ENCODE measurements around the gene TUBB2A. TPM values are rescaled to one million over a fixed set of nuclear protein-coding genes. Genes with fewer than 3 reads are reported as not detected.
A peak's percentile ranks its signal among the peaks of the same experiment; 100 is the strongest.

TUBB2A gene
- 21.5 to 25.5 TPM (median 24.3 TPM) in 3 replicates for total RNA-seq

DNA sequence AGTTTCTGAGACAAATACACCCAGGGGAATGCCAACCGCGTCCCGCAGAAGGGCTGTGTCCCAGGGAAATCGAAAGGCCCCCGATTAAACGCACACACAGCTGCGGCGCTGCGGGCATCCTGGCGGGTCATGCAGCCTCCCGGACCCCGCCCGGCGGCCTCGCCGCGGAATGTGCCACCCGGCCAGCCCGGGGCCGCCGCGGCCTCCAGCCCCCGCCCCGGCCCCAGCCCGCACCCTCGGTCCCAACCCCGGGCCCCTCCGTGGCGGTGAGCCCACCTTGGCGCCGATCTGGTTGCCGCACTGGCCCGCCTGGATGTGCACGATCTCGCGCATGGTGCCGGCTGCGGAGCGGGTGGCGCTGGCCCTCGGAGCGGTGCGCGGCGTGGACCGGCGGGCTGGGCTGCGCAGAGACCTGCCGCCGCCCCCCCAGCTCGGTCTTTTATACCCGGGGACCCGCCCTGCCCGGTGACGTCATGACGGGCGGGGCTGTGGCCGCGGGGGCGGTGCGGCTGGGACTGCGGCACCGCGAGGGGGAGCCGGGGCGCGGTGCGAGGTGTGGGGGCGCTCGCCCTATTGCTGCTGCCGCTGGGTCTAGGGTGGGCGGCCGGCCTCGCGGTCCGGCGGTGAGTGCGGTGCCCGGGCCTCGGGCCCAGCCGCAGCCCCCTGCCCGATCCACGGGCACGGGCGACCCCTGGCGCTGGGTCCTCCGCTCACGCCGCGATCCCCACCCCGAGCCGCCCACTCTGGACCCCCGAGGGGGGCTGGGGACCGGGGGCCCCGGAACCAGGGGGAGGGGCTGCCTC lies at the start of gene TUBB2A:
TSS of gene TUBB2A (minus strand) at position 414 of the 803 bp plus-strand sequence. CDS start at position 333, 81 bp downstream.
- peaks cover 21% of the 10 kb centered on the region for H3K4me1 Mint-ChIP-seq
- peaks cover 42% of the 10 kb centered on the region for H3K27me3 Mint-ChIP-seq (ENCODE audit: low read depth)
- peaks cover 7% of the 10 kb centered on the region for H3K36me3 Mint-ChIP-seq
- TF ChIP-seq CTCF (IDR thresholded peaks at IDR 0.05; ENCODE audit: unreplicated experiment), result no peak
- H3K4me3 Mint-ChIP-seq, result peak within 1 kb of the TSS; percentile 81
- peak within 1 kb of the TSS; percentile 54 for H3K27ac Mint-ChIP-seq
- no peaks in the 10 kb centered on the region for H3K9me3 Mint-ChIP-seq
- peak; percentile 76 to 87 for DNase-seq (ENCODE audit: low spot score in 2 of 2, unreplicated experiment in 2 of 2)

- peaks cover 14% of the 10 kb centered on the region for H3K4me1 Mint-ChIP-seq
- TF ChIP-seq CTCF (IDR thresholded peaks at IDR 0.05; ENCODE audit: unreplicated experiment), result no peak
- H3K36me3 Mint-ChIP-seq, result no peaks in the 10 kb centered on the region
- H3K9me3 Mint-ChIP-seq, result peaks cover 12% of the 10 kb centered on the region
- DNase-seq (ENCODE audit: low spot score in 2 of 2, unreplicated experiment in 2 of 2), result no peak
- no peak overlapping the region for H3K27ac Mint-ChIP-seq
- peaks cover 9% of the 10 kb centered on the region for H3K27me3 Mint-ChIP-seq (ENCODE audit: low read depth)
- no peak overlapping the region for H3K4me3 Mint-ChIP-seq
These were observed 49.1 kb upstream of the TUBB2A start for GRCh38 chr6:3206339-3207015.

DNA sequence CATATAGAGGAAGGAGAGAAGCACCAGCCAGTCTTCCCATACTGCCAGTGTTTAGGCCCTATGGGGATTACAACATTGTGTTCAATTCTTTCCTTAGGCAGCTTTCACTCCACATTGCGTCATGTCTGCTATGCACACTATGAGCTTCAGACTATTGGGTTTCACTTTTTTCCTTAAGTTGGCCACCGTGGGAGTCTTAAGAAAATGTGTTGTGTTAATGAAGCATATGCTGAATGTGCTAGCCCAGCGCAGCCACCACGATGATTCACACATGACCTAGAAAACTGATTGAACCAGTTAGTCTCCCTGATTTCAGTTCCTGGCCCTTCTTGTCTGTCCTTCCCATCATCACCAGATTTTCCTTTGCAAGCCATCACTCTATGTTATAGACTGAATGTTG lies 48.6 kb upstream of the TUBB2A start:
- no peaks in the 10 kb centered on the region for H3K36me3 Mint-ChIP-seq
- H3K4me3 Mint-ChIP-seq, result no peak overlapping the region
- H3K4me1 Mint-ChIP-seq, result peaks cover 14% of the 10 kb centered on the region
- TF ChIP-seq CTCF (IDR thresholded peaks at IDR 0.05; ENCODE audit: unreplicated experiment), result no peak
- H3K9me3 Mint-ChIP-seq, result peaks cover 12% of the 10 kb centered on the region
- H3K27me3 Mint-ChIP-seq (ENCODE audit: low read depth), result peaks cover 8% of the 10 kb centered on the region
- DNase-seq (ENCODE audit: low spot score in 2 of 2, unreplicated experiment in 2 of 2), result no peak
- no peak overlapping the region for H3K27ac Mint-ChIP-seq

- Mint-ChIP-seq H3K27me3 (ENCODE audit: low read depth) (peaks cover 8% of the 10 kb centered on the region), H3K4me1 (peaks cover 14% of the 10 kb centered on the region), H3K27ac (no peak overlapping the region), H3K9me3 (peaks cover 18% of the 10 kb centered on the region), H3K36me3 (no peaks in the 10 kb centered on the region), H3K4me3 (no peak overlapping the region)
- no peak for TF ChIP-seq CTCF (IDR thresholded peaks at IDR 0.05; ENCODE audit: unreplicated experiment)
- DNase-seq (ENCODE audit: low spot score in 2 of 2, unreplicated experiment in 2 of 2), result no peak
These were observed 47.6 kb upstream of the TUBB2A start for GRCh38 chr6:3204921-3205320.

DNA sequence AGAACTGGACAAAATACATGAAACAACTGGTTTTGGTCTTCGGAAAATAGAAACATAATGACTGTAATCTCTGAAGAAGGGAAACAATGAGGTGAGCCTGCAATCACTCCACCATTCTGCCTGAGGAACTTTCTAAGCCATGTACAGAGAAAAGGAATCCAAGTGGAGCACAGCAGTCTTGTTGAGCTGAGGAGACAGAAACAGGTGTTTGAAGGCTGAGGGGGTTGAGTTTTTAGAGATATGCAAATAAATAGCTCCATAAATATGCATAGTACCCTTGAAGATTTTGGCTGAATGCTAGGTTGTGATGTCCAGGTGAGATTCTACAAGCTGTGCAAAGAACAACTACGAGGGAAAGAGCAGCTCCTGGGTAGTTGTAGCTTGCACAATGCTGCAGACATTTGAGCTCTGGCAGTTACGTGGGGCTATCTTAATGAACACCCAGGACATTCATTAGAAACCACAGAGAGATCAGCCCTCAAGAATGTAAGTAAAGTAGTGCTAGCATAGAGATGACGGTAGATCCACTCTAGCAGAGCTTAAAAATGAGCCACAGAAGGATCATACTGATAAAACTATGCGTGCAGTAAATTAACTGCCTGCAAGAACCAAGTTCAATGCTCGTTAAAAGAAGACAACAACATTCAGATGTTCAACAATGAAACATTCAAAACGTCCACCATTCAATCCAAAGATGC lies 45.8 kb upstream of the TUBB2A start:
- Mint-ChIP-seq H3K4me3 (no peak overlapping the region), H3K9me3 (peaks cover 25% of the 10 kb centered on the region), H3K36me3 (no peaks in the 10 kb centered on the region), H3K4me1 (peaks cover 3% of the 10 kb centered on the region), H3K27me3 (ENCODE audit: low read depth) (peaks cover 2% of the 10 kb centered on the region), H3K27ac (no peak overlapping the region)
- no peak for DNase-seq (ENCODE audit: low spot score in 2 of 2, unreplicated experiment in 2 of 2)
- TF ChIP-seq CTCF (IDR thresholded peaks at IDR 0.05; ENCODE audit: unreplicated experiment), result no peak

All from mesothelial cell of epicardium (in vitro differentiated cells).